NCI-H748 (cell line): Measurements from ENCODE around the gene WIF1.
A peak's percentile ranks its signal among the peaks of the same experiment; 100 is the strongest.

Experiments used
- DNase-seq: peaks from one replicate; lab custom pipeline; 2025; ENCODE audit not compliant: unreplicated experiment; lab: John Stamatoyannopoulos, UW

Gene WIF1

DNA sequence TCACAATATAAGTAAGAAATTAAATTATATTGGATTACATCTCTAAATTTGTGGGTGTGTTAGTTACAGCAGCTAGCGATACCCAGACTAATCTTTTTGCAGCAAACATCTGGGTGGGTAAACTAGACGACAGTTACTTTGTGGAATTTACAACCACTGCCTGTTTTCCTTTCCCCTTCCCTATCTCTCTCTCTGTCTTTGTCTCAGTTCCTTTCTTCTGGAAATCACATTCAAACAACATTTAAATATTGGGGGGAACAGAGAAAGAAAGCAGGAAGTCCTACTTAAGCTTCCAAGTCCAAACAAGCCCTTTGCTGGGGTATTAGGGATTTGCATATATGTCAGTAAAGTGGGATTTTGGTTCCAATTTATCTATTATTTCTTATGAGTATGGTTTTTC is 97.6 kb downstream of the WIF1 start:
- DNase-seq: no peak

- DNase-seq: peak; percentile 60
Observed at GRCh38 chr12:65022960-65023359, 98.1 kb downstream of the WIF1 start.

DNA sequence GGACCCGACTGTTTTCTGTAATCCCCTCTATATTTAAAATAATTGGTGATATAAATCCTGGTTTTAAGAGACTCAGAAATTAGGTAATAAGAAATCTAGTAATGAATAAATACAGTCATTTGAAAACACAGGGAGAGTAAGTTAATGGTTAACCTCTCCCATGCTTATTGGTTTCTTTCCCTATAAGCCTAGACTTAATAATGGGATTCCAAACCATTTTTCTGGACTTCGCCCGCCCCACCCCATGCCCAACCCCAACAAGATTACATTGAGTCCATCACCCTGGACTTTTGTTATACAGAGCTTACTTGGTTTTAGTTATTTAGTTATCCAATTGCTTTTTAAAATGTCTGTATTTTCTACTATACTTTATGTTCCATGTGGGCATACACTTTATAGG is 98.7 kb downstream of the WIF1 start:
- DNase-seq: no peak

DNA sequence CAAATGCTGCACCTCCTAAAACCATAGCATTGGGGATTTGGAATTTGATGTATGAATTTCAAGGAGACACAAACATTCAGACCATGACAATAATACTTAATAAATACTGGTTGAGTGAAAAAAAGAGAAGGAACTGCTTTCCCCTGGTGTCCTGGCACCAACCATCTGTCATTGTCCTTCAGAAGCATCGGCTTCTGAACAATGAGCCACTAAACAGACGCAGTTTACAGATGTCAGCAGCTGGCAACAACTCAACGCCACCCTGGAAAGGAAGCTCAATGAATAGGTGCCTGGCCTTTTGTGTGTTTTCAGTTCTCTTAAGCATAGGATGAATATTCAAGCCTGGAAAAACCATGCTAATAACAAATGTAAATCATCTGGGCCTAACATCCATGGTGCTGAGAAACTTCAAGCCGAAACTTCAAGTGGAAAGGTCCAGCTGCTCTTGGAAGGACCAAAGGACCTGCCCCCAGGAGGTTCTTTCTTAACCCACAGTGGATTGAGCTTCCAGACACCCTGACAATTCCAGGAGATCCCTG is 101.3 kb downstream of the WIF1 start:
- DNase-seq: peak; percentile 9

DNA sequence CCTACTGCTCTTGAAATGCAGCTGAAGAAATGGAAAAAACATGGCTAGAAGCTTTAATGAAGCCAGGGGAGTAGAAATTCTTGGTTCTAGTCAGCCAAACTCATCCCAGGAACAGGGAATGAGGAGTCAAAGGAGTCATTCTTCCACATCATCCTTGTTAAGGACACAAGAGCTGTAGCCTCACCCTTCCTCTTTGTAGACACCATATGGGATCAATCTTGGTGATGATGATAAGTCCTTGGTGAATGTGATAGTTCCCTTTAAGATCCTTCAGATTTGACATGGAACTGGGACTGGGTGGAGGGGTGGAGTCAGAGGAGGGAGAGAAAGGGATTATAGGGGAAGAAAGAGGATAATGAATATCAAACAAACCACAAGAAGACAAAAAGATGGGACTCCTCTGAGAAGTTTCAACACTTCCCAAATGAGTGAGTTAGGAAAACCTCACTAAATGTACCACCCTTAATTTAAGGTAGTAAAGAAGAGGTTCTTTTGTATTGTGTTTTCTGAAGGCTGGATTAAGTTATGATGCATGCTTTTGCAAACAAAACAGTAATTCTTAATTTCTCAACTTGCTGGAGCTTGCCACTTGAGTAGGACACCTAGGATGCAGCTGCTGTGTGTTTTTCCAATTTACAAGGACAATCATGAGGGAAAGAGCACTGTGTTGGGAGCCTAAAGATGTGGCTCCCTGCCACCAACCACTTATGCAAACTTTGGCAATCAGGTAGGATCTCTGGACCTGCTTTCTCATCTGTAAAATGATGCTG is 104.0 kb downstream of the WIF1 start:
- no peak for DNase-seq

DNA sequence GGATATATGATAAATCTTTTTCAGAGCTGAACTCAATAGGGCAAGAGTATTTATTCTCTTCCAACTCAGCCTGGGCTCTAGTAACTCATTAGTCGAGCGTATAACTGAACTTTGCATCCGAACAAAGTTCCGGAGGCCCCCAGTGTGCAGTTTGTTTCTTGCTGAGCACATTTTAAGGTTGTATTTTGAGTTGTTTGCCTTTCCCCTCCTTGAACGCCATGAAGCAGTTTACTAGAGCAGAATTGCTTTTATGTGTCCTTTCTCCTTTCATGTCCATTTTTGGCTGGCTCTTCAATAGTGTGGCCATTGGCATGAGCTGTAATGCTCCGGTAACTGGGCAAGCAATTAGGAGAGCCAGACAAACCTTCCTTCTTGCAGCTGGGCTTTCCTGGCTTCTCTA is 105.3 kb downstream of the WIF1 start:
- DNase-seq: no peak

DNA sequence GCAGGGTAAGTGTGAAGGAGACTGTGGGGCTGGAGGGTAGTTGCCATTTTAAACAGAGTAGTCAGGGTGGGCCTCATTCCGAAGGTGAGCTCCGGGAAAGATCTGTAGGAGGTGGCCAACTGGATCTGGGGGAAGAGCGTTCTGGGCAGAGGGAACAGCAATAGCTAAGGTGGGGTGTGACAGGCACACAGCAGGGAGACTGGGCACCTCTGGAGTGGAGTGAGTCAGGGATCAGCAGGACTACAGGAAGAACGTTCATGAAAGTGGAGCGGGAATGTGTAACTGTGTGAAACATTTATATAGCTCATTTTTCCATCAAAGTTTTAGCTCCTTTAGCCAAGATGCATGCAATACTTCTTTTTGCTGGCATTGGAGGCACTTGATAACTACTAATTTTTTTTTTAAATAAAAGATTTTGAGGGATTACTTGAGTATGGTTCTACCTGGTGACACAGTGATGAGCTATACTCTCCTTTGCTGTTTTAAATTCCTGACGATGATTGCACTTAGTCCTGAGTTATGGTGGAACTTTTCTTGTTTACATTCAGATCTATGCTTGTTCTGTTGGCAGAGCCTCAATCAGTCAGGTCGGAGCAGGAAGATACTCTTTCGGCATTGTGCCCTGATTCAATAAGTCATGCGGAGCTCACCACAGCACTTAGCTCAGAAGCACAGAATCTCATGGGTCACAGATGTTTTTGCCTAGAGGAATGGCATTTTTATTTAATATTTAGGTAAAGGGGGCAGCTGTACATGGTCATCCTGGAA is 106.4 kb downstream of the WIF1 start:
- no peak for DNase-seq

DNA sequence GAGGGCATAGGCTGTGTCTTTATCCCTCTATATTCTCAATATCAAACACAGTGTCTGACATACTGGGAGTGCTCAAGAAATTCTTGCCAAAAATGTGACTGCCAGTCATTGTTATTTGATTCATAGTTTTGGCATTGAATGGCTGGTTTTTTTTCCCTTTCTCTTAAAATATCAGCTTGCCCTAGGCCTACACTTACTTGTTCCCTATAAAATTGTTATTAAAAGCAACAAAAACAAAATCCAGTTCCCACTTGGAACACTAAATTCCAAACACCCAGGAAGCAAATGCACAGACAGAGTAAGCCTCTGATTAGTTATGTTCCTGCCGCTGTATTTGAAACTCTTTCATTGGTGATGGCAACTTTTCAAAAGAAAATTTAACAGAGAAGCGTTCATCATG is 110.7 kb downstream of the WIF1 start:
- no peak for DNase-seq

GRCh38 chr12:65005716-65006115 is 115.4 kb downstream of the WIF1 start:
- no peak for DNase-seq

- DNase-seq: no peak
Observed at GRCh38 chr12:65004270-65004669, 116.8 kb downstream of the WIF1 start.
